Activated naive CD4-positive, alpha-beta T cell treated with anti-CD3 and anti-CD28 coated beads, Interleukin-2, amount 10 ng/mL, durations not matched to agents 7 days and 5 days (primary cell): ENCODE data around the gene FKBP8.
"Not testable (repeated sequence)": the region's sequence is repeated elsewhere in the genome, so short reads cannot be mapped to it uniquely, and the experiment has no call there.

Source experiments
- CTCF ChIA-PET: fragments of 350-600 bp; sonication (Branson Sonifier 250); formaldehyde crosslinking; loops from one replicate; lab custom pipeline; 2021; ENCODE audit warnings: antibody characterized with exemption; lab: Charles Lee
- DNase-seq: peaks from one replicate; pipeline ENCODE4 v3.0.0-alpha.2; 2020
- H3K27ac Mint-ChIP-seq: one replicate; pipeline ENCODE4 v1.8.0; 2021; ENCODE audit warnings: mild to moderate bottlenecking, moderate library complexity, mixed read lengths
- H3K27me3 Mint-ChIP-seq: one replicate; pipeline ENCODE4 v1.8.0; 2021; ENCODE audit warnings: mild to moderate bottlenecking, mixed read lengths
- H3K36me3 Mint-ChIP-seq: one replicate; pipeline ENCODE4 v1.8.0; 2021; ENCODE audit warnings: mixed read lengths
- H3K4me1 Mint-ChIP-seq: one replicate; pipeline ENCODE4 v1.8.0; 2021; ENCODE audit warnings: mixed read lengths
- H3K4me3 Mint-ChIP-seq: one replicate; pipeline ENCODE4 v1.8.0; 2021; ENCODE audit warnings: mild to moderate bottlenecking, moderate library complexity, mixed read lengths
- H3K9me3 Mint-ChIP-seq: one replicate; pipeline ENCODE4 v1.8.0; 2021; ENCODE audit warnings: mixed read lengths

The FKBP8 gene

GRCh38 chr19:18522862-18523440, 20.4 kb downstream of the FKBP8 start:
- Mint-ChIP-seq H3K4me1 (peaks cover 26% of the 10 kb centered on the region), H3K27ac (peak overlapping the region; percentile 89), H3K4me3 (peak overlapping the region; percentile 98)
- DNase-seq, H3K27me3 Mint-ChIP-seq, H3K9me3 Mint-ChIP-seq, H3K36me3 Mint-ChIP-seq: not testable (repeated sequence)
- CTCF ChIA-PET: interaction anchor here (1.1 to 4.4 kb wide), 6 partner anchors 16 to 65 kb away, joined by 3 to 20 read pairs (median 8); partner anchors contain the start of gene REX1BD

GRCh38 chr19:18522124-18522861, 21.1 kb downstream of the FKBP8 start:
- H3K9me3 Mint-ChIP-seq: no peaks in the 10 kb centered on the region
- DNase-seq: peak; percentile 100
- CTCF ChIA-PET: interaction anchor here (1.1 to 5.0 kb wide), 9 partner anchors 16 to 66 kb away, joined by 3 to 32 read pairs (median 17); partner anchors contain the start of genes REX1BD and UBA52
- no peaks in the 10 kb centered on the region for H3K27me3 Mint-ChIP-seq
- peak overlapping the region; percentile 98 for H3K4me3 Mint-ChIP-seq
- peaks cover 6% of the 10 kb centered on the region for H3K36me3 Mint-ChIP-seq
- peak overlapping the region; percentile 89 for H3K27ac Mint-ChIP-seq
- peaks cover 26% of the 10 kb centered on the region for H3K4me1 Mint-ChIP-seq

GRCh38 chr19:18521692-18522123, 21.7 kb downstream of the FKBP8 start, which contains the start of gene ELL:
Gene ELL (minus strand): TSS chr19:18522070. CDS start chr19:18522055, 15 bp downstream.
- Mint-ChIP-seq H3K27ac (peak within 1 kb of the TSS; percentile 89), H3K27me3 (no peaks in the 10 kb centered on the region), H3K36me3 (peaks cover 6% of the 10 kb centered on the region), H3K9me3 (no peaks in the 10 kb centered on the region), H3K4me1 (peaks cover 29% of the 10 kb centered on the region), H3K4me3 (peak within 1 kb of the TSS; percentile 98)
- CTCF ChIA-PET: interaction anchor here (1.1 to 5.0 kb wide), 13 partner anchors 15 to 326 kb away, joined by 3 to 32 read pairs (median 10); partner anchors contain the start of genes REX1BD and UBA52
- DNase-seq: no peak

GRCh38 chr19:18520848-18521691, 22.3 kb downstream of the FKBP8 start:
- peak overlapping the region; percentile 98 for H3K4me3 Mint-ChIP-seq
- H3K27me3 Mint-ChIP-seq: no peaks in the 10 kb centered on the region
- no peaks in the 10 kb centered on the region for H3K9me3 Mint-ChIP-seq
- peak overlapping the region; percentile 89 for H3K27ac Mint-ChIP-seq
- H3K36me3 Mint-ChIP-seq: peaks cover 6% of the 10 kb centered on the region
- CTCF ChIA-PET: interaction anchor here (0.5 to 5.0 kb wide), 21 partner anchors 10 to 398 kb away, joined by 3 to 32 read pairs (median 7); partner anchors contain the start of genes COPE, DDX49, KXD1 and REX1BD
- peaks cover 33% of the 10 kb centered on the region for H3K4me1 Mint-ChIP-seq
- DNase-seq: peak; percentile 52

GRCh38 chr19:18519962-18520847, 23.2 kb downstream of the FKBP8 start:
- Mint-ChIP-seq H3K4me3 (peak overlapping the region; percentile 98), H3K9me3 (no peaks in the 10 kb centered on the region), H3K27me3 (no peaks in the 10 kb centered on the region), H3K4me1 (peaks cover 33% of the 10 kb centered on the region), H3K36me3 (peaks cover 6% of the 10 kb centered on the region), H3K27ac (peak overlapping the region; percentile 89)
- CTCF ChIA-PET: interaction anchor here (0.7 to 5.0 kb wide), 30 partner anchors 9 to 399 kb away, joined by 3 to 32 read pairs (median 6); partner anchors contain the start of genes COPE, DDX49, KXD1 and REX1BD
- peak; percentile 80 for DNase-seq

GRCh38 chr19:18518639-18519038, 24.7 kb downstream of the FKBP8 start:
- H3K27ac Mint-ChIP-seq: no peak overlapping the region
- DNase-seq: no peak
- CTCF ChIA-PET: interaction anchor here (1.4 to 5.0 kb wide), 3 partner anchors 10 to 70 kb away, joined by 3 to 32 read pairs (median 17); partner anchors contain the start of gene REX1BD
- no peak overlapping the region for H3K4me3 Mint-ChIP-seq
- H3K9me3 Mint-ChIP-seq: no peaks in the 10 kb centered on the region
- H3K36me3 Mint-ChIP-seq: peaks cover 7% of the 10 kb centered on the region
- no peaks in the 10 kb centered on the region for H3K27me3 Mint-ChIP-seq
- peaks cover 30% of the 10 kb centered on the region for H3K4me1 Mint-ChIP-seq

GRCh38 chr19:18517606-18518005, 25.8 kb downstream of the FKBP8 start:
- H3K36me3 Mint-ChIP-seq: peaks cover 7% of the 10 kb centered on the region
- H3K4me1 Mint-ChIP-seq: peaks cover 21% of the 10 kb centered on the region

GRCh38 chr19:18515959-18516358, 27.4 kb downstream of the FKBP8 start:
- CTCF ChIA-PET: interaction anchor here (2.4 kb wide), 1 partner anchor 8 kb away, joined by 7 read pairs; no protein-coding TSS in a partner anchor
- Mint-ChIP-seq H3K9me3 (no peaks in the 10 kb centered on the region), H3K27me3 (no peaks in the 10 kb centered on the region), H3K4me3 (no peak overlapping the region), H3K4me1 (peaks cover 19% of the 10 kb centered on the region), H3K27ac (no peak overlapping the region), H3K36me3 (peaks cover 5% of the 10 kb centered on the region)
- DNase-seq: no peak

More at GRCh38 chr19:18517606-18518005, 25.8 kb downstream of the FKBP8 start:
- H3K9me3 Mint-ChIP-seq: no peaks in the 10 kb centered on the region
- no peak for DNase-seq
- CTCF ChIA-PET: interaction anchor here (0.9 to 5.0 kb wide), 3 partner anchors 11 to 71 kb away, joined by 3 to 32 read pairs (median 3); partner anchors contain the start of gene REX1BD
- H3K27me3 Mint-ChIP-seq: no peaks in the 10 kb centered on the region
- H3K27ac Mint-ChIP-seq: no peak overlapping the region
- H3K4me3 Mint-ChIP-seq: no peak overlapping the region

GRCh38 chr19:18514800-18515682, 28.3 kb downstream of the FKBP8 start:
- H3K9me3 Mint-ChIP-seq: no peaks in the 10 kb centered on the region
- DNase-seq: no peak
- no peaks in the 10 kb centered on the region for H3K27me3 Mint-ChIP-seq
- CTCF ChIA-PET: interaction anchor here (2.4 kb wide), 1 partner anchor 7 kb away, joined by 7 read pairs; no protein-coding TSS in a partner anchor
- H3K36me3 Mint-ChIP-seq: peaks cover 1% of the 10 kb centered on the region
- H3K27ac Mint-ChIP-seq: no peak overlapping the region
- H3K4me1 Mint-ChIP-seq: peaks cover 15% of the 10 kb centered on the region
- no peak overlapping the region for H3K4me3 Mint-ChIP-seq

- CTCF ChIA-PET: no interaction called here
- Mint-ChIP-seq H3K36me3 (peaks cover 1% of the 10 kb centered on the region), H3K27me3 (no peaks in the 10 kb centered on the region), H3K27ac (no peak overlapping the region), H3K9me3 (no peaks in the 10 kb centered on the region), H3K4me1 (peaks cover 8% of the 10 kb centered on the region), H3K4me3 (no peak overlapping the region)
- no peak for DNase-seq
These were observed 29.5 kb downstream of the FKBP8 start for GRCh38 chr19:18513868-18514267.

GRCh38 chr19:18510216-18510615, 33.2 kb downstream of the FKBP8 start:
- Mint-ChIP-seq H3K9me3 (no peaks in the 10 kb centered on the region), H3K4me3 (no peak overlapping the region), H3K36me3 (peaks cover 3% of the 10 kb centered on the region), H3K27me3 (no peaks in the 10 kb centered on the region), H3K27ac (peak overlapping the region; percentile 49), H3K4me1 (peaks cover 33% of the 10 kb centered on the region)
- DNase-seq: no peak
- CTCF ChIA-PET: interaction anchor here (1.8 to 2.4 kb wide), 2 partner anchors 10 to 41 kb away, joined by 3 to 12 read pairs; no protein-coding TSS in a partner anchor

- Mint-ChIP-seq H3K27me3 (no peaks in the 10 kb centered on the region), H3K9me3 (no peaks in the 10 kb centered on the region), H3K4me3 (no peak overlapping the region), H3K36me3 (peaks cover 2% of the 10 kb centered on the region), H3K4me1 (peaks cover 45% of the 10 kb centered on the region), H3K27ac (peak overlapping the region; percentile 11)
- CTCF ChIA-PET: interaction anchor here (1.8 to 2.4 kb wide), 2 partner anchors 7 to 11 kb away, joined by 7 to 12 read pairs; no protein-coding TSS in a partner anchor
- DNase-seq: no peak
These were observed 34.8 kb downstream of the FKBP8 start for GRCh38 chr19:18508585-18508984.
